Endothelial cell of umbilical vein (primary cell): ENCODE data around the gene DAB1.

ENCODE experiments used
- EZH2 ChIP-seq: IDR thresholded peaks from 2 replicates; pipeline ENCODE4 v1.6.1; 2012; ENCODE audit warnings: borderline replicate concordance, low read depth, mild to moderate bottlenecking, moderate library complexity, low read length, inconsistent platforms; ENCODE audit not compliant: severe bottlenecking
- POLR2A ChIP-seq: IDR thresholded peaks from 2 replicates; pipeline ENCODE4 v1.6.1; 2012; ENCODE audit warnings: low read depth, mild to moderate bottlenecking, control low read depth, low read length
- POLR2AphosphoS5 ChIP-seq: IDR thresholded peaks from 2 replicates; pipeline ENCODE4 v1.6.1; 2012; ENCODE audit warnings: low read depth, mild to moderate bottlenecking, control low read depth, low read length, moderate library complexity; ENCODE audit not compliant: insufficient read depth
- TF ChIP-seq, protein P1 (sequence below), 2 donors: IDR thresholded peaks; 1 replicate in 1 of 2; 2 replicates in 1 of 2; pipeline ENCODE4 v1.5.1; 2011; ENCODE audit warnings: low read length in 2 of 2, mild to moderate bottlenecking in 2 of 2, moderate library complexity in 2 of 2, control low read depth in 1 of 2, inconsistent platforms in 1 of 2, low read depth in 1 of 2; ENCODE audit not compliant: insufficient read depth in 1 of 2; ENCODE audit errors: extremely low read depth in 1 of 2

DNA sequence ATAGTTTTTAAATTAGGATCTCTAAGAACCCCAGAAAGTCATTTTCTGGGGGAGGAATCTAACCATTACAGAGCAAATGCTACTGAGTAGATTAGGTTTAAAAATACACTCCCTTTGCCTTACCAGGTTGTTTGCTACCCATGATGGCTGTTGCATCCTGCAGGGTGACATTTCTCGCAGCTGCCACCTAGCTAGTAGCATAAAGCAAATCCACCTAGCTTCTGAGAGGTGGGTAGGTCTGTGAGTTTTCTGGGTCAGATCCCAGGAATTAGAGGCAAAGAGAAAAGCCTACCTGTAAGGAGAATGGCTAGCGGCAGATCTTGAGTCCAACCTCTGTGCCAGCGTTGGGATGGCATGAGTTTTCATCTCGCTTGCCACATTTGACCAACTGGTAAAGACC is 95.9 kb downstream of the DAB1 start:
- TF ChIP-seq, protein P1, sequence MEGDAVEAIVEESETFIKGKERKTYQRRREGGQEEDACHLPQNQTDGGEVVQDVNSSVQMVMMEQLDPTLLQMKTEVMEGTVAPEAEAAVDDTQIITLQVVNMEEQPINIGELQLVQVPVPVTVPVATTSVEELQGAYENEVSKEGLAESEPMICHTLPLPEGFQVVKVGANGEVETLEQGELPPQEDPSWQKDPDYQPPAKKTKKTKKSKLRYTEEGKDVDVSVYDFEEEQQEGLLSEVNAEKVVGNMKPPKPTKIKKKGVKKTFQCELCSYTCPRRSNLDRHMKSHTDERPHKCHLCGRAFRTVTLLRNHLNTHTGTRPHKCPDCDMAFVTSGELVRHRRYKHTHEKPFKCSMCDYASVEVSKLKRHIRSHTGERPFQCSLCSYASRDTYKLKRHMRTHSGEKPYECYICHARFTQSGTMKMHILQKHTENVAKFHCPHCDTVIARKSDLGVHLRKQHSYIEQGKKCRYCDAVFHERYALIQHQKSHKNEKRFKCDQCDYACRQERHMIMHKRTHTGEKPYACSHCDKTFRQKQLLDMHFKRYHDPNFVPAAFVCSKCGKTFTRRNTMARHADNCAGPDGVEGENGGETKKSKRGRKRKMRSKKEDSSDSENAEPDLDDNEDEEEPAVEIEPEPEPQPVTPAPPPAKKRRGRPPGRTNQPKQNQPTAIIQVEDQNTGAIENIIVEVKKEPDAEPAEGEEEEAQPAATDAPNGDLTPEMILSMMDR (IDR thresholded peaks at IDR 0.05; ENCODE audit: extremely low read depth in 1 of 2, insufficient read depth in 1 of 2, low read depth in 1 of 2, low read length in 2 of 2): no peak
- TF ChIP-seq POLR2A (no peak), EZH2 (no peak), POLR2AphosphoS5 (no peak)
